Retinal pigment epithelial cell (primary cell): ENCODE data around the gene AR.

Experiments
- DNase-seq: peaks from one replicate; pipeline ENCODE4 v3.0.0-alpha.2; 2010; ENCODE audit warnings: low read depth
- H3K4me3 ChIP-seq: 2 replicates; pipeline ENCODE4 v1.5.1; 2011; ENCODE audit warnings: mild to moderate bottlenecking, low read length, control low read depth, moderate library complexity
- CTCF ChIP-seq: conservative IDR thresholded peaks from 2 replicates; pipeline ENCODE4 v1.5.1; 2011; ENCODE audit warnings: low read depth, low read length, control low read depth, inconsistent platforms

The AR gene

DNA sequence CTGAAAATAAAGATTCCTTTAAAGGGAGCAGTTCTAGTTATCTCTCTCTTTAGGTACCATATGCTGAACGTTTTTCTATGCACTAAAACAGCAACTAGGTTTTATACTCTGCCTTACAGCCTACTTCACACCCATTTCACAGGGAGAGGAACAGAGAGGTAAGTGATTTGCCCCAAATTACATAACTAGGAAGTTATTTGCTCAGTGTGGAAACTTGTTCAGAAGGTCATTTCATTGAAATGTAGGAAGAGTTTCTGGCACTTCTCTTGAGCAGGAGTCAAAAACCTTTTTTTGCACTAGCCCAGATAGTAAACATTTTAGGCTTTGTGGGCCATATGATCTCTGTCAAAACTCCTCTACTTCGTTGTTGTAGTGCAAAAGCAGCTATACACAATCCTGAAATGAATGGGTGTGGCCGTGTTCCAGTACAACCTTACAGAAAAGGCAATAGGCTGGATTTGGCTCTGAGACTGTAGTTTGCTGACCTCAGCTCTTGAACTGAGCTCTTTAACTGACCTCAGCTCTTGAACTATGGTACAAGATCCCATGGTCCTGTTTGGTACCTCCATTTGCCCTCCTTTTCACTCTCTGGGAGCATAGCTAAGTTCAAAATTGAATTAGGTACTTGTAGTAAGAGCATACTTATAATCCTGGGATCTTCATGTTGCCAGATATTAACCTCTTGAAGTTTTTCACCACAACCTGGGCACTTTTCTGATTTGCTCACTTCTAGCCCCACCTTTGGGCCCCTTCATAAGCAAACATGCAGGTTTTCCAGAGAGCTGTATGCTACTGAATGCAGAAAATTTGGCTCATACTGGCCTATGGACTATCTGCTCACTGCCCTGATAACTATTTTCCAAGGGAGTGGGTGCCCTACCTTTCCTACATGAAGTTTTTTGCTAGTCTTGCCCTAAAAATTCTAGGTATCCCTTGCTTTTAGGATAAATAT, 53.3 kb downstream of the AR start:
- H3K4me3 ChIP-seq, result no peak overlapping the region
- no peak for DNase-seq
- TF ChIP-seq CTCF, result no peak

GRCh38 chrX:67599532-67599931, 55.7 kb downstream of the AR start:
- TF ChIP-seq CTCF, result no peak
- H3K4me3 ChIP-seq, result no peak overlapping the region
- DNase-seq, result no peak

DNA sequence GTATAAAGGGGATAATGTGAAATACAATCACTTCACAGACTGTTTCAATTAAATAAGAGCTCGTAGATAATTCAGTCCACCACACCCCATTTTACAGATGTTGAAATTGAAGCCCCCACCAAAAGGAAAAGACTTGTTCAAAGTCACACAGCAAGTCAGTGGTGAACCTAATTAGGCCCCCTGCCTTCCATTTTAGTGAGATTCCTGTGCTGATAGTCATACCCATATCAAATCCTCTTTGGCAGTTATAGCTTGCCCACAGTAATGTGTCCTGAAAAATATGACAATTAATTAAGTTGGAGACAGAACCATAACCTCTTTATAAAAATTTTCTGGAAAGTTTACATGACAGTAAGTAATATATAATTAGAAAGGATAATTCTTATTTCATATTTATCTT, 58.0 kb downstream of the AR start:
- TF ChIP-seq CTCF, result no peak
- no peak for DNase-seq
- H3K4me3 ChIP-seq, result no peak overlapping the region

DNA sequence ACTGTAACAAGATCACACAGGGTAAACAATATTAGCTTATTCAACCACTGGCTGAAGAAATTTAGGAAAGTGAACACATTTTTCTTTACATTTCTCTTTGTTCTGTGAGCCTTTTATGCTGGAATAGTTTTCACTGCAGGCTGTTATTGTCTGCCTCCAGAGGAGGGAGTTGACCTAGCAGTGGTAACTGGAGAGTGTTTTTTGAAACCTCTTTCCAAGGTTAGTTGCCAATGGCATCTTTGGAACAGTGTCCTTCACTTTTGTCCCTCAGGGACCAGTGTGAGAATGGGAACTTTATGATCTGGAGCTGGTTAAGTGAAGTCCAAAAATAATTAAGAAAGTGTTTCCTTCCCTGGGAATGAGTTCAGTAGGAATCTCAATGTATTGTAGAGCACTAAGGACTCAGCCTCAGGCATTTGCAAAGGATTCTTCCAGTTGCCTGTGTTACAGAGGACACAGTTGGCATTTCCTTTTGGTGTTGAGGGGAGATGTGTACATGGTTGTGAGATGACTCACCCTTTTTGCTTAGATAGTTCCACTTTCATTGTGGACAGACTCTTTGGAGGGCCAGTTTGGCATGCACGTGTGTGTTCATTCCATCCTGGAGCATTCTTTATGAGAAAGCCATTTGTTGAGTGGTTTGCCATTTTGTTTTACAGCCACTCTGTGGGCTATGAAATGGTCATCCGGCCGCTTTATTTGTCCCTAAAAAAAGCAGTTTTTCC, 61.3 kb downstream of the AR start:
- TF ChIP-seq CTCF, result no peak
- H3K4me3 ChIP-seq, result no peak overlapping the region

DNA sequence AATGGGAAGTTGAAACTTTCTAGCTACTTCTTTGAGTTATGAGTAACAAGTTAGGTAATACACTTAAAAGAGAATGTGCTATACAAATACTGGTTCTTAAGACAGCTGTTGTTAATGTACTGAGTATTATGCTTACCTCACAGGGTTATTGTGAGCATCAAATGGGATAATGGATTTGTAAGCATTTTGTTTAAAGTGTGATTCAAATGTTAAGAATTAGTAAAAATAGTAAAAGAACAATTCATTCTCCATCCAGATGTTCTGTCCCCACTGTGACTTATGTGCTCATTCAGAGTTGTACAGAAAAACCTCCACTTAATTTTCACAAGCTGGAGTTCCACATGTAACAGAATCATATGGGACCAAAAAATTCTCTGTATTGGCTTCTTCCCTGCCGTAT, 63.6 kb downstream of the AR start:
- TF ChIP-seq CTCF, result no peak
- DNase-seq, result no peak
- no peak overlapping the region for H3K4me3 ChIP-seq

More for the DNA sequence above, 61.3 kb downstream of the AR start:
- DNase-seq, result no peak

DNA sequence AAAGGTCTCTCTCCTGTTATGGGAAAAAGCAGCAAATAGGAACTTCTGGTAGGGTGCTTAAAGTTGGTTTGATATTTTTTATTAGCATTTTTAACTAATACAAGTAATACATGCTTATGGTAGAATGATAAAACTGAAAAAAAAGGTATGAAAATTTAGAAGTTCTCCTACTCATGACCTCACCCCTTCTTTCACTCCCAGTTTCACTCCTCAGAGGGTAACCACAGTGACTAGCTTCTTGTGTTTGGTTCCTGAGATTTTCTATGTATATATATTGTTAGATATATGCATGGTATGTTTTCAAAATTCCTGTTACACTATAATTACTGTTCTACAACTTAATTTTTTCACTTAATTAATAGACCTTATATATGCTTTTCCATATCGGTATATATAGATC, 66.5 kb downstream of the AR start:
- no peak overlapping the region for H3K4me3 ChIP-seq
- DNase-seq, result no peak
- no peak for TF ChIP-seq CTCF

GRCh38 chrX:67612231-67612630, 68.4 kb downstream of the AR start:
- no peak for TF ChIP-seq CTCF
- DNase-seq, result peak; percentile 18
- no peak overlapping the region for H3K4me3 ChIP-seq
